Urinary bladder (tissue), 4 donors: Measurements from ENCODE around the gene PTPN3. TPM values are rescaled to one million over a fixed set of nuclear protein-coding genes. Genes with fewer than 3 reads are reported as not detected.

ENCODE experiments used
- DNase-seq: peaks from one replicate; pipeline ENCODE4 v3.0.0-alpha.2; 2015; ENCODE audit errors: extremely low spot score
- H3K27ac ChIP-seq: one replicate; pipeline ENCODE4 v1.5.1; 2013; ENCODE audit warnings: low read depth, mild to moderate bottlenecking, moderate library complexity
- H3K36me3 ChIP-seq: one replicate; pipeline ENCODE4 v1.6.1; 2013; ENCODE audit warnings: mild to moderate bottlenecking, moderate library complexity; ENCODE audit not compliant: insufficient read depth
- H3K4me1 ChIP-seq: one replicate; pipeline ENCODE4 v1.6.1; 2013; ENCODE audit warnings: mild to moderate bottlenecking, moderate library complexity; ENCODE audit not compliant: insufficient read depth
- H3K4me3 ChIP-seq: one replicate; pipeline ENCODE4 v1.5.1; 2013; ENCODE audit warnings: low read depth, low read length
- WGBS: extraction: QIAGEN DNeasy Blood & Tissue Kit; methylation state at CpG from one replicate; pipeline ENCODE4 v1.1.7; 2013; 5-methylcytosine and 5-hydroxymethylcytosine counted together
- polyA plus RNA-seq: library from polyadenylated mRNA; stranded (reverse); fragments of 200-250 nt; gene quantifications from one replicate; pipeline ENCODE4 v1.2.3, GENCODE V29; 2013
- total RNA-seq: library from RNA; depleted of rRNA; stranded (reverse); fragments of >200 nt; gene quantifications from one replicate; pipeline ENCODE4 v1.2.3, GENCODE V29; 2014
- donor health status: healthy with polysubstance abuse.
- donor health status: healthy.

PTPN3 gene
- total and polyA plus RNA-seq, 2 donors, result 1.9 to 4.2 TPM

- H3K4me1 ChIP-seq, result no peaks in the 10 kb centered on the region
- no peaks in the 10 kb centered on the region for H3K36me3 ChIP-seq
- H3K4me3 ChIP-seq, result no peak overlapping the region
- no peak for DNase-seq
- no peak overlapping the region for H3K27ac ChIP-seq
- 72% methylated on average over 4 of the region's 4 CpGs for WGBS
Observed at GRCh38 chr9:109496841-109497225, 1.3 kb downstream of the PTPN3 start.

GRCh38 chr9:109496218-109496617 is 1.9 kb downstream of the PTPN3 start:
- H3K36me3 ChIP-seq, result no peaks in the 10 kb centered on the region
- no peak overlapping the region for H3K27ac ChIP-seq
- 93% methylated on average over 3 of the region's 3 CpGs for WGBS
- H3K4me1 ChIP-seq, result no peaks in the 10 kb centered on the region
- DNase-seq, result no peak
- H3K4me3 ChIP-seq, result no peak overlapping the region

DNA sequence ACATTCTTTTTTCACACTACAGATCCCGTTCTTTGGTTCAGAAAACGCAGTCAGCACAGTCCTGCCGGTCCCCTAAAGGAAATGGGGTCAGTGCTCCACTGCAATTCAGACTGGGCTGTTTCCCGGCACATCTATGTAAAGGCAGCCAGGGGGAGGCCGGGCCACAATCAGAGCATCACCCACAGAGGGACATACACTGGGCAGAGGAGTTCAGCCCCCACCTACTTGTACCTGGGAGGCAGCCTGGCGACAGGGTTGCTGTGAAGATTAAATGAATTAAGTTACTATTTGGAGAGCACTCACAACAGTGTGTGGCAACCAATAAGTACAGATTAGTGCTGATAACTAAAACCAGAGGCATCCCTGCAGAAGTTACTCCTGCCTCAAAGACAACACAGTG is 4.5 kb downstream of the PTPN3 start:
- WGBS, result 69% methylated on average over 6 of the region's 6 CpGs
- Histone ChIP-seq H3K27ac (no peak overlapping the region), H3K4me1 (no peaks in the 10 kb centered on the region), H3K4me3 (no peak overlapping the region), H3K36me3 (no peaks in the 10 kb centered on the region)
- no peak for DNase-seq

GRCh38 chr9:109491590-109491989 is 6.5 kb downstream of the PTPN3 start:
- no peak for DNase-seq
- WGBS, result 78% methylated on average over 2 of the region's 2 CpGs
- H3K36me3 ChIP-seq, result no peaks in the 10 kb centered on the region
- H3K4me3 ChIP-seq, result no peak overlapping the region
- no peak overlapping the region for H3K27ac ChIP-seq
- no peaks in the 10 kb centered on the region for H3K4me1 ChIP-seq

DNA sequence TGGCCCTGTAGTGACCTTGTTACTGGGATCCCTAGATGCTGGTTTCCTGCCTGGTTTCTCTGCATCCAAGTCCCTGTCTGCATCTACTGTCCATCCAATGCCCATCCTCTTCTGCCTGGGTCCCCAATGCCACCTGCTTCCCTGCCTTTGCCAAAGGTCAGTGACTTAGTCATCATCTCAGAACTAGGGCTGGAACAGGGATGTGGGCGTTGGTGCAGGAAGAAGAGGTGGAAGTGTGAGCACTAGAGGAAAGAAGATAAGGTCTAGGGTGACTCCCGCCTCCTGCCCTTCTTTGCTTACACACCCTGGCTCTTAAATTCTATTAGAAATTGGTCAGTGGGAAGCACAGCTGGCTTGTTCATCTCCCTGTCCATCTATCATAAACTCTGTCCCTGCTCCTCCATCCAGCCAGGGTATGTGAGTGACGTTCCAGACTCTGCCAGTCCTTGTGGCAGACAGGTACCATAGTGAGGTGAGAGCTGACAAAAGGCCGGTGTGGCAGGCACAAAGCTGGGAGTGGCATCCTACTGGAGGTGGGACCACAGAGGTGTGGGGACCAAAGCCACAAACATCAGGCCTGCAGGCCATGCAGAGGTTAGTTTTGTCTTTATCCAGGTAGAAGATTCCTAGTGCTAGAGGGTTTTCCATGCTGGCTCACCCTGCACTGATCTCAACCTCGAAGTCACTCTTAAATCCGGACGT is 9.2 kb downstream of the PTPN3 start:
- no peak overlapping the region for H3K27ac ChIP-seq
- 71% methylated on average over 7 of the region's 7 CpGs for WGBS
- no peaks in the 10 kb centered on the region for H3K4me1 ChIP-seq
- H3K36me3 ChIP-seq, result no peaks in the 10 kb centered on the region
- no peak for DNase-seq
- no peak overlapping the region for H3K4me3 ChIP-seq

GRCh38 chr9:109488351-109488750 is 9.8 kb downstream of the PTPN3 start:
- no peaks in the 10 kb centered on the region for H3K4me1 ChIP-seq
- H3K36me3 ChIP-seq, result no peaks in the 10 kb centered on the region
- no peak for DNase-seq
- H3K4me3 ChIP-seq, result no peak overlapping the region
- WGBS, result 54% methylated on average over 4 of the region's 4 CpGs
- no peak overlapping the region for H3K27ac ChIP-seq

- DNase-seq, result no peak
- 61% methylated on average over 7 of the region's 7 CpGs for WGBS
- Histone ChIP-seq H3K4me3 (no peak overlapping the region), H3K27ac (no peak overlapping the region), H3K4me1 (no peaks in the 10 kb centered on the region), H3K36me3 (no peaks in the 10 kb centered on the region)
Observed at GRCh38 chr9:109487247-109487646, 10.9 kb downstream of the PTPN3 start.

- H3K36me3 ChIP-seq, result no peaks in the 10 kb centered on the region
- H3K4me1 ChIP-seq, result no peaks in the 10 kb centered on the region
- 86% methylated on average over 14 of the region's 14 CpGs for WGBS
- no peak overlapping the region for H3K4me3 ChIP-seq
- DNase-seq, result no peak
- H3K27ac ChIP-seq, result no peak overlapping the region
Observed at GRCh38 chr9:109483744-109484429, 14.2 kb downstream of the PTPN3 start.

DNA sequence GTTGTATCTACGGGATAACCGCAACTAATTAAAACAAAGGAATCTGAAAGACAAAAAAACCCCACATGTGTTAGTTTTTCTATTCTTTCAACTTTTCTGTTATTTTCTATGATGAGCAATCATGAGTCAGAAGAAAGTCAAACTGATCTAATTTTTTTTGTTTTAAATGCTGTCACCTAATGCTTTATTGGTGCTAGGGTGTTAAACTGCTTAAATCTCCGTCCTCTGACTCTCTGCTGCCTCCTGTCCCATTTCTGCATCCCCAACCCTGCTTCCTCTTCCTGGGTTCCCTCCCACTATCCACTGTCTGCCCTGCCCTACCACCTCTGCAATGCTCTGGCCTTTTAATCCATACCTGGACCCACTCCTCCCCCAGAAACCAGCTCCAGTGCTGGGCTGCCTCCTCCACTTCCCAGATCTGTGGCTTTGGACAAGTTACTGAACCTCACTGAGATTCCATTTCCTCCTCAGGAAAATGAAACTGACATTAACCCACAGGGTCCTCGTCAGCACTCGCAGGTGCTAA is 15.7 kb downstream of the PTPN3 start:
- no peak for DNase-seq
- no peaks in the 10 kb centered on the region for H3K4me1 ChIP-seq
- no peak overlapping the region for H3K4me3 ChIP-seq
- H3K36me3 ChIP-seq, result no peaks in the 10 kb centered on the region
- 83% methylated on average over 5 of the region's 5 CpGs for WGBS
- no peak overlapping the region for H3K27ac ChIP-seq

GRCh38 chr9:109481856-109482255 is 16.3 kb downstream of the PTPN3 start:
- no peaks in the 10 kb centered on the region for H3K4me1 ChIP-seq
- no peak overlapping the region for H3K4me3 ChIP-seq
- no peak overlapping the region for H3K27ac ChIP-seq
- WGBS, result 87% methylated on average over 7 of the region's 7 CpGs
- no peaks in the 10 kb centered on the region for H3K36me3 ChIP-seq
- no peak for DNase-seq

- no peaks in the 10 kb centered on the region for H3K36me3 ChIP-seq
- H3K4me1 ChIP-seq, result no peaks in the 10 kb centered on the region
- 97% methylated on average over 2 of the region's 2 CpGs for WGBS
- no peak overlapping the region for H3K27ac ChIP-seq
- no peak overlapping the region for H3K4me3 ChIP-seq
- DNase-seq, result no peak
Observed at GRCh38 chr9:109479822-109480221, 18.3 kb downstream of the PTPN3 start.

GRCh38 chr9:109478665-109479380 is 19.3 kb downstream of the PTPN3 start:
- H3K27ac ChIP-seq, result no peak overlapping the region
- 91% methylated on average over 10 of the region's 10 CpGs for WGBS
- H3K4me3 ChIP-seq, result no peak overlapping the region
- no peaks in the 10 kb centered on the region for H3K36me3 ChIP-seq
- no peaks in the 10 kb centered on the region for H3K4me1 ChIP-seq
- no peak for DNase-seq

- Histone ChIP-seq H3K27ac (peak overlapping the region; percentile 60), H3K36me3 (no peaks in the 10 kb centered on the region), H3K4me1 (no peaks in the 10 kb centered on the region), H3K4me3 (no peak overlapping the region)
- 83% methylated on average over 7 of the region's 7 CpGs for WGBS
- no peak for DNase-seq
Observed at GRCh38 chr9:109478051-109478563, 20.0 kb downstream of the PTPN3 start.
